NCI-H1105 treated with DMSO at 0.1 percent for 48 hours (cell line): ENCODE results near the gene HEATR5A.
"Not testable (repeated sequence)": the region's sequence is repeated elsewhere in the genome, so short reads cannot be mapped to it uniquely, and the experiment has no call there.

Experiments used
- DNase-seq: peaks from one replicate; lab custom pipeline; 2025; lab: John Stamatoyannopoulos, UW

The HEATR5A gene

DNA sequence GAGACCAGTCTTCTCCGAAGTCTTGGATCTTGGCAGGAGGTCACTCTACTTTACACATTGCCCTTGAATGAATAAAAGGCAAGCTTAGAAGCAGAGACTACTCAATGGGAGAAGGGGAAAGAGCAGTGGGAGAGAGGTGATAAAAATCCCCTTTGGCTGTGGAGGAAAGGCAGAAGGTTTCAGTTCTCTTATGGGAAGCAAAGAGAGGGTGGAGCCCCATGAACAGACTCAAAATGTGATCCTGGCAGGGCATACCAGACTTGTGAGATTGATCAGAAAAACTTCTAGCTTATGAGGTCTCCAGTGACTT, 163.2 kb downstream of the HEATR5A start:
- DNase-seq, result no peak

DNA sequence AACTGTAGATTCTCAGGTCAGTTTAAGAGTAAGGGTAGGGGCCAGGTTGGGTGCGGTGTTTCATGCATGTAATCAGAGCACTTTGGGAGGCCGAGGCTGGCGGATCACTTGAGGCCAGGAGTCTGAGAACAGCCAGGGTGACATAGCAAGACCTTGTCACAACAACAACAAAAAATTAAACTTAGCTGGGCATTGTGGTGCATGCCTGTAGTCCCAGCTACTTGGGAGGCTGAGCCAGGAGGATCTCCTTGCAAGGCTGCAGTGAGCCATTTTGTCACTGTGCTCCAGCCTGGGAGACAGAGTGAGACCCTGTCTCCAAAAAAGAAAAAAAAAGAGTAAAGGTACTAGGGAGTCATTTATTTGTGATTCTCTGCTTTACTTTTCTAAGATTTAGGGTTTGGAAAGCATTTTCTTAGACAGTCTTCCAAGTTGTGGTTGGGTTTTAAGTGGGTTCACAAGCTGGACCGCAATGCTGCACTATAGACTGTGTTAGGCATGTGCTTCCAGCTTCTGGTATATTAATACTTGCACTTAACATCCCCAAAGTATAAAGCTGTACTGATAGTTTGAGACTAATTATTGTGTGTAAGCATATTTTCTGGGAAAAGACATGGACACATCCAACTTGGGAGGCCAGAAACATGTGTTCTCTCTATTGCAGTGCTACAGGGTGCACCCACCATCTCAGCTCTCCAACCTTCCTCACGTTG, 163.7 kb downstream of the HEATR5A start:
- DNase-seq, result no peak

DNA sequence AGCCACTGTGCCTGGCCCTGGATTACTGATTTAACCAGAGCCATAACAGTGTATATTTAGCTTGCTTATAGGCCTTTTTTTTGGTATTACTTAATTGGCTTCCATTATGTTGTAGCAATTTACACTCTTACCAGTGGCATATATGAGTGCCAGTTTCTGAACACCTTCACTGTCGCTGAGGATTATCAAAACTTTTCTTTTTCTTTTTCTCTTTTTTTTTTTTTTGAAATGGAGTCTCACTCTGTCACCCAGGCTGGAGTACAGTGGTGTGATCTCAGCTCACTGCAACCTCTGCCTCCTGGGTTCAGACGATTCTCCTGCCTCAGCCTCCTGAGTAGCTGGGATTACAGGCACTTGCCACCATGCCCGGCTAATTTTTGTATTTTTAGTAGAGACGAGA, 164.4 kb downstream of the HEATR5A start:
- DNase-seq, result not testable (repeated sequence)

DNA sequence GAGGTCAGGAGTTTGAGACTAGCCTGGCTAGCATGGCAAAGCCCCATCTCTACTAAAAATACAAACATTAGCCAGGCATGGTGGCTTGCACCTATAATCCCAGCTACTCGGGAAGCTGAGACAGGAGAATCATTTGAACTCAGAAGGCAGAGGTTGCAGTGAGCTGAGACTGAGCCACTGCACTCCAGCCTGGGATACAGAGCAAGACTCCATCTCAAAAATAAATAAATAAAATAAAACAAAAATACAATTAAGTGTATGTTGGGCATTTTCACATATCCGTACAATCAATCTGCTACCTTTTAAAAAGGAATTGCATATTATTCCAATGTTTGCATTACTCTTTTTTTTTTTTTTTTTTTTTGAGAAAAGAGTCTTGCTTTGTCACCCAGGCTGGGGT, 165.1 kb downstream of the HEATR5A start:
- no peak for DNase-seq

GRCh38 chr14:31253746-31254471, 166.4 kb downstream of the HEATR5A start:
- no peak for DNase-seq

DNA sequence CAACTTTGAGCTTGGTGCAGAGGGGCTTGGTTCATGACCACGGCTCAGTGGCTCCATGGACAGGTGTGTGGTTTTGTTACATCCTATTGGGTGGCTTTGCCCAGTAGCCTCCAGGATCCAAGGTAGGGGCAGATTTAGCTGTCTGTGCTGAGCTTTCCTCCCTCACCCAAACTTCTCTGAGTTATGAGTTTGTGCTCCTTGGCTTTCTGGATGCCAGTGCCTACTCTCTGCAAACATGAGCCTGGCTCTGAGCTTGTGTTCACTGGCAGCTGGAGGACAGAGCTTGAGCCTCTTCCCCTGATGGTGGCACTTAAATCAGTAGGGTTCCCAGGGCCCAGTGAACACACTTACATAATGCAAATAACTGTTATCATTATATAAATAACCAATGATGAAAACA, 167.5 kb downstream of the HEATR5A start:
- DNase-seq, result no peak

DNA sequence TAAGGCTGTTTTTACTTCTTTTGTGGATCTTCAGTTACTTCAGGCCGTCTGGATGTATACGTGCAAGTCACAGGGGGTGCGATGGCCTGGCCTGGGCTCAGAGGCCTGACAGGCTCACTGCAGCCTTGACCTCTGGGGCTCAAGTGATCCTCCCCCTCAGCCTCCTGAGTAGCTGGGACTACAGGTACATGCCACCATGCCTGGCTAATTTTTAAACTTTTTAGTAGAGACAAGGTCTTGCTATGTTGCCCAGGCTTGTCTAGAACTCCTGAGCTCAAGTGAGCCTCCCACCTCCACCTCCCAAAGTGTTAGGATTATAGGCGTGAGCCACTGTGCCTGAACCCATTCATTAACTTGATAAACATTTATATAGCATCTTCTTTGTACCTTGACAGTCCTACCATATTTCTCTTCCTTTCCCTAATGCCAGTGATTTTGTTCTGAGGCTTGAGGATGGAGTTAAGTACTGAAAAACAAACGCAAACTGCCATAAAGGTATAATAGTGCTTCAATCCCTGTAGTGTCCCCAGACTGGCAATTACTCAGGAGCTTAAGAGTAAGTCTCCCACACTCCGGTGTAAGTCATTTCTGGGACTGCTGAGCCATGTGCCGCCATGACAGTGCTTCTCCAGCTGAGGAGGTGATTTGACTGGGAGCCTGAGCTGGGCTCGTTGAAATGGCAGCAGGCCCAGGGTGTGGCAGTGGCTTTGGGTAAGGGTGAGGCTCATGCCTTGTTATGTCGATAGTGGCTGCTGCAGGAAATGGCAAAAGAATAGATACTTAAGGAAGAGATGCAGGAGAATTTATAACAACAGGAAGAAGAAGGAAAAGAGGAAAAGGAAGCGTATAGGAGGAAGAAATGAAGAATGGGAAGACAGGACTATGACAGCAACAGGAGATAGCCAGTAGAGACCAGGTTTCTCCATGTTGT, 169.1 kb downstream of the HEATR5A start:
- DNase-seq, result no peak

GRCh38 chr14:31244626-31245025, 175.7 kb downstream of the HEATR5A start:
- no peak for DNase-seq

DNA sequence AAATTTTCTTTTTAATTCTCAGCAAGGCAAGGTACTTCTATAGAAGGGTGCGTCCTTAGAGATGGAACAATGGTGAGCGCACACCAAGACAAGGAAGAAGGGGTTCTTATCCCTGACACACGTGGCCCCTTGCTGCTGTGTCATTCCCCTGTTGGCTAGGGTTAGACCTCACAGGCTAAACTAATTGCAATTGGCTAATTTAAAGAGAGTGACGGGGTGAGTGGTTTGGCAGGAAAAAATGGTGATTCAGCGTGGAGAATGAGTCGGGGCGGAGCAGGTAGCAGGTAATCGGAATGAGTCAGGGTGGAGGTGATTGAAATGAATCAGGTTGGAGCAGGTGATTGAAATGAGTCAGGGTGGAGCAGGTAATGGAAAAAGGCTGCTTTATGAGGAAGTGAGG, 176.5 kb downstream of the HEATR5A start:
- no peak for DNase-seq

- DNase-seq, result not testable (repeated sequence)
Observed at GRCh38 chr14:31242161-31242940, 178.0 kb downstream of the HEATR5A start.
